ENCODE data around the gene CCDC7.
"Not testable (repeated sequence)": the region's sequence is repeated elsewhere in the genome, so short reads cannot be mapped to it uniquely, and the experiment has no call there.

CCDC7 gene

GRCh38 chr10:32598022-32598421 is 152.1 kb downstream of the CCDC7 start:
- not testable (repeated sequence) for DNase-seq

DNA sequence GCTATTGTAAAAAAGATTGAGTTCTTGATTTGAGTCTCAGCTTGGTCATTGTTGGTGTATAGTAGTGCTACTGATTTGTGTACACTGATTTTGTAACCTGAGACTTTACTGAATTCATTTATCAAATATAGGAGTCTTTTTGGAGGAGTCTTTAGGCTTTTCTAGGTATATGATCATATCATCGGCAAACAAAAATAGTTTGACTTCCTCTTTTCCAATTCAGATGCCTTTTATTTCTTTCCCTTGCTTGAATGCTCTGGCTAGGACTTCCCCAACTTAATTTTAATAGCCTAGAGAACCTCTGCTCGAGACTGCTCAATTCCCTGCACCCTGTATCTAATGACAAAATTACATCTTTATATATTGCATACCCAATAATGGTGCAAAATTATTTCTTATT is 154.4 kb downstream of the CCDC7 start:
- DNase-seq, result no peak

GRCh38 chr10:32601562-32601961 is 155.6 kb downstream of the CCDC7 start:
- DNase-seq, result not testable (repeated sequence)

- DNase-seq, result no peak
Measured at GRCh38 chr10:32605787-32606186, 159.8 kb downstream of the CCDC7 start.

- not testable (repeated sequence) for DNase-seq
Measured at GRCh38 chr10:32610543-32610942, 164.6 kb downstream of the CCDC7 start.

DNA sequence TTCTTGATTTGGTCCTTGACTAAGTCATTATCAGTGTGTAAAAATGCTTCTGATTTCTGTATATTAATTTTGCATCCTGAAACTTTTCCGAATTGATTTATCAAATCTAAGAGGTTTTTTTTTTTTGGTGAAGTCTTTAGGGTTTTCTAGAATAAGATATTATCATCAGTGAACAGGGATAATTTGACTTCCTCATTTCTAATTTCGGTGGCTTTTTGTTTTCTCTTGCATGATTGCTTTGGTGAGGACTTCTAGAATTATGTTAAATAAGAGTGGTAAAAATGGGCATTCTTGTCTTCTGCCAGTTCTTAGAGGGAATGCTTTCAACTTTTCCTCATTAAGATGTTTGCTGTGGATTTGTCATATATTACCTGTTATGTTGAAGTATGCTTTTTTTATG is 170.5 kb downstream of the CCDC7 start:
- no peak for DNase-seq

DNA sequence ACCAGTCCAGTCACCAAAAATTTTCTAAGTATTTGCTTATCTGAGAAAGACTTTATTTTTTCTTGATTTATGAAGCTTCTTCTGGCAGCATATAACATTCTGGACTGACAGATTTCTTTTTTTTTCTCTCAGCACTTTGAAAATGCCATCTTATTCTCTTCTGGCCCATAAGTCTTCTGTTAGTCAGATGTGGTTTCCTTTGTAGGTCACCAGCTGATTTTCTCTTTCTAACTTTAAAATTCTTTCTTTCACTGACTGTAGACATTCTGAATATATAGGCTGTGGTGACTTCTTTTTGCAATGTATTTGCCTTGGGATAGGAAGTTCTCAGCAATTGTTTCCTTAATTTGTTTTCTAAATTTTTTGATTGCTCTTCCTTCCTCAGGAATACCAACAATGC is 172.5 kb downstream of the CCDC7 start:
- no peak for DNase-seq

- DNase-seq, result no peak
Measured at GRCh38 chr10:32621969-32622368, 176.0 kb downstream of the CCDC7 start.

- no peak for DNase-seq
Measured at GRCh38 chr10:32622409-32622808, 176.5 kb downstream of the CCDC7 start.

DNA sequence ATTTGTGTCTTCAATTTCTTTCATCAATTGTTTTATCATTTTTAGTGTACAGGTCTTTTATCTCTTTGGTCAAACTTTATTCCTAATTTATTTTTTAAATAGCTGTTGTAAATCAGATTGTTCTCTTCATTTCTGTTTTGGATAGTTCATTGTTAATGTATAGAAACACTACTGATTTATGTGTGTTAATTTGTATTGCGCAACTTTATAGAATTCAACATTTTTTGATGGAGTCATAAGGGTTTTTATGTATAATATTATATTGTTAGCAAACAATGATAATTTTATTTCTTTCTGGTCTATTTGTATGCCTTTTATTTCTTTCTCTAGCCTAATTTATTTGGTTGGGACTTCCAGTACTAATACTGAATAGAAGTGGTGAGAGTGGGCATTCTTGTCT is 181.2 kb downstream of the CCDC7 start:
- DNase-seq, result no peak

DNA sequence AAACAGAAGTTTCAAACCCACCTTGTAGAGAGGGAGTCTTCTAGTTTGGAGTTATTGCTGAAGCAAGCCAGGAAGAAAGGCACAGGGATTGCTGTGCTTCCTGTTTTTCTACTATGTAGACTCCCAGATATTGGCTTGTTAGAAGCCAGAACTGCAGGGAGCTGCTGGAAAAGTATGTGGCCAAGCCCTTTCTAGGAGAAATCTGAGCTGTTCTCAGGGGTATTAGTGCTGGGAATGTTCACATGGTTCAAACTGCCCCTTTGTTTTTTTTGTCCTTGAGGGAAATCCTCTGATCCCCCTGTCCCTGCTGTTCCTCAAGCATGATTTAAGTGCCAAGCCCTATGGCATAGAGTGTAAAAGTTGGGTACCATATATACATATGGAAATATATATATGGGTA is 184.0 kb downstream of the CCDC7 start:
- no peak for DNase-seq

GRCh38 chr10:32646535-32646934 is 200.6 kb downstream of the CCDC7 start:
- DNase-seq, result no peak

DNA sequence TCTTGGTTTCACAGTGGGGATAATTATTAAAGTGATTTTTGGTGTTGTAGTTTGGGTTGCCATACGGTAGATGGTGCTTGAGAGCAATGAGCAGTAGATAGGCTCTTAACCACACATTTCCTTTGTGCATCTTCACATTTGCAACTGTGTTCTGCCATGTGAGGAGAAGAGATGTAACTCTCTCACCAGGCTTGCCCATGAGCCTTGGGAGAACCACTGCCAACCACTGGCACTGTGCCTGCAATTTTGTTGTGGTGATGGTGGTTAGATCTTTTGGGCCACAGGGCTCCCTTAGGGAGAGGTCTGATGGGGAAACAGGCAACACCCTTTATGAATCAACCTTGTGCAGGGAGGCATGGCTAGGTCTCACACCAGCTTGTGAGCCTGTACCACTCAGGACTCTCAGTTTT is 204.3 kb downstream of the CCDC7 start:
- no peak for DNase-seq

DNA sequence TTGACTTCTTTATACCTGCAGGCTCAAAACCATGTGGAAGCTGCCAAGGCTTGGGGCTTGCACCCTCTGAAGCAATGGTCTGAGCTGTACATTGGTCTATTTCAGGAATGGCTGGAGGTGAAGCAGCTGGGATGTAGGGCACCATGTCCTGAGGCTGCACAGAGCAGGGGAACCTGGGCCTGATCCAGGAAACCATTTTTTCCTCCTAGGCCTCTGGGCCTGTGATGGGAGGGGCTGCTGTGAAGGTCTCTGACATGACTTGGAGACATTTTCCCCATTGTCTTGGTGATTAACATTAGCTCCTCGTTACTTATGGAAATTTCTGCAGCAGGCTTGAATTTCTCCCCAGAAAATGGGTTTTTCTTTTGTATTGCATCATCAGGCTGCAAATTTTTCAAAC is 211.5 kb downstream of the CCDC7 start:
- not testable (repeated sequence) for DNase-seq

DNA sequence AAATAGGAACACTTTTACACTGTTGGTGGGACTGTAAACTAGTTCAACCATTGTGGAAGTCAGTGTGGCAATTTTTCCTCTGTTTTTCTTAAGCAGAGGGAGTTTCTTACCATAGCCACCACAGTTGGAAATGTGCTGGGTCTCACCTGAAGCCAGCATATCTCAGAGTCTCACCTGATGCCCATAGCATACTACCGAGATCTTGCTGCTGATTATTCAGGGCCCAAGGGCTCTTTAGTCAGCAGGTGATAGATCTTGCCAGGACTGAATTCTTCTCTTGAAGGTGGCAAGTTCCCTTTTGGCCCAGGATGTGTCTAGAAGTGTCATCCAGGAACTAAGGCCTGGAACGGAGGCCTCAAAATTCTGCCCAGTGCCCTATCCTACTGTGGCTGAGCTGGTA is 215.4 kb downstream of the CCDC7 start:
- DNase-seq, result no peak

DNA sequence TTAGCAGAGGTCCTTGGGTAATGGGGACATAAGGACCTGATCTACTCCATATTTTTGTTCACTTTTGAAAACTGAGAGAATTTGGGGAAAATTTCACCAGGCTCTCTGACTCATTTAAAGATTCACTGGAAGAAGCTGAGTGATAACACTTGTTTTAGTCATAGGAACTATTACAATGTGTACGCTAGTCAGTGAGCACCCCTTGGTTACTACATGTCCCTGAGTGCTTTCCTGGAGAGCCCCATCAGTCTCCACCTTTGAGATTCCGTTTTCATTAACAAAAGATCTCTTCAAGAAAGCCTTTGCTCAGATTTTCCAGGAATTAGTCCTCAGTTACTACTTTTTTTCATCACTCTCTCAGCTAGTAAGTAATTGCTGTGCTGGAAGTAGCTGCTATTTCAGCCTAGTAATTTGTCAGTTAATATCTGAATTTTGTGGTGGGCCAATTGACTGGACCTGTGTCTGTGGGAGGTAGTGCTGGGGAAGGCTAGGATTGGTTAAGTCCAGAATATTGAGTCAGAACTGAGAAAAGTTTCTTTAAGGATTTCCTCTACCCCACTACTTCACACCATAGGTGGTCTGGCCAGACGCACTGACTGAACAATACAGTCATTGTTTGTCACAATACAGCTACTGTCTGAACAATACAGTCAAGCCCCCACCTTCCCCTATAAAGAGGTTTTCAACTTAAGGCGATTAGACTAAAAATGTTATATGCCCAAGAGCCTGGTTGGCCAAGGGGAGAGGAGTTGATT is 235.0 kb downstream of the CCDC7 start:
- DNase-seq, result no peak

DNA sequence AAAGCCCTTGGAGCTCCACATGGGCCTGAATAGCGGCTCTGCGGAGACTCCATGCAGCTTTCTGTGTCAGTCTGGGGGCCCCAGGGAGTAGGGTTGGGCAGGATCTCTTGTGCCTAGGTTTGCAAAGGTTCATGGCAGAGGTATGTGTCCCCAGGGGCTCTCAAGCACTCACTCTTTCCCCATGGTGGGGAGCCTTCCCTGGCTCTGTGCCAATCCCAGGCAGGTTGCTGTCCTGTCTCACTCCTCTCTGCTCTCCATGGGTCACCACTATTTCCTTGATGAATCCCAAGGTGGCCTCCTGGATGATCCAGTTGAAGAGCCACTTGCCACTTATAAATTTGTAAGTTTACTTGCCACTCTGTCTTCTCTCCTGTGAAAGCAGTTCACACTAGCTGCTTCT is 238.4 kb downstream of the CCDC7 start:
- DNase-seq, result no peak

DNA sequence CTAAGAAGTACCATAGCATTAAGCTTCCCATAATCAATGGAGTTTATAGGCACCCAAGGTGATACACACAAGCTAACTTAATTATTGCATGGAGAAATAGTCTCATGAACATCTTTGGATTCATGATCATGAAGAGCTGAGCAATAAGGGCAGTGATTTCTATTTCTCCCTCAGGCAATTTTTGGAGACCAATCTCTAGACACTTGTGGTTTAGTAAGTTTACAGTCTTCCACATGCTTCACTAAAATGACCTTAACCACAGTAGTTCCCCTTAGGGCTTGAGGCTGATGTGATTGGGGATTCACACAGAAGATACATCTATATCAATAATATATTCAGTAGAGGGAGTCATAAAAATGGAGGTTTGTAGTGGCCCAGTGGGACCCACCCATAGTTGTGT is 241.2 kb downstream of the CCDC7 start:
- no peak for DNase-seq

DNA sequence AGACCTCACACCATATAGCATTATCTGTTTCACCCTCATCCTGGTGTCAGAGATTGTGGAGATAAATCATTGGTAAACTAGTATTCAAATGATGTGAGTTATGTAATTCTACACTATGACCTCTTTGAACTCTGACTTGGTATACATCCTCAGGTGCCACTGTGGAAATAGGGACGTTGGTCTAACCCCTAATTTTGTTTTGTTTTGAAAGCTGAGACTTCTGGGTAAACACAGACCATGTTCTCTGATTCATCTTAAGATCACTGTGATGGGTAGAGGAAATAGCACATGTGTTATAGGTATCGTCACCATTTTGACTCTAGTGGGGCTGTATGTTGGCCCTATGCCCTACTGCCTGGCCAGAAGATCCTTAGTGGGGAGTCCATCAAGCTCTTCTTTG is 241.6 kb downstream of the CCDC7 start:
- no peak for DNase-seq

DNA sequence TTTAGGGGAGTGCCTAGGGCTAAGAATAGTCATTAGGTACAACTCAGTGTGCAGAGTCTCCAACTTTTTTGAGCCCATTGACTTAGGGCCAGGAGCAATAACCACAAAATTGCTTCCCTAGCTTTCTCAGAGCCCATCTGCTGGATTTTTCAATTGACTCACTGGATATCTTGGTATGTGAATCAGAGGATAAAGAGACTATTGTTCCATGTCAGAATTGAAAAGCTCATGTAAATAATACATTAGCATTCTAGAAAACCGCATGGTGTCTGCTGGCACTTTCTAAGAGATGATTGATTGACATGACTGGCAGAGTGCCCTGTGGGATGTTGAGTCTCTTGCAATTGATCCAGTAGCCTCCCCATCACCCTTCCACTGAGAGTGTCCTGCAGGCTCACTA is 246.2 kb downstream of the CCDC7 start:
- DNase-seq, result no peak

- no peak for DNase-seq
Measured at GRCh38 chr10:32693441-32693979, 247.6 kb downstream of the CCDC7 start.

DNA sequence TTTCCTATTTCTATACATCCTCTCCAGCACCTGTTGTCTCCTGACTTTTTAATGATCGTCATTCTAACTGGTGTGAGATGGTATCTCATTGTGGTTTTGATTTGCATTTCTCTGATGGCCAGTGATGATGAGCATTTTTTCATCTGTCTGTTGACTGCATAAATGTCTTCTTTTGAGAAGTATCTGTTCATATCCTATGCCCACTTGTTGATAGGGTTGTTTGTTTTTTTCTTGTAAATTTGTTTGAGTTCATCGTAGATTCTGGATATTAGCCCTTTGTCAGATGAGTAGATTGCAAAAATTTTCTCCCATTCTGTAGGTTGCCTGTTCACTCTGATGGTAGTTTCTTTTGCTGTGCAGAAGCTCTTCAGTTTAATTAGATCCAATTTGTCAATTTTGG is 253.7 kb downstream of the CCDC7 start:
- not testable (repeated sequence) for DNase-seq

GRCh38 chr10:32713560-32713959 is 267.6 kb downstream of the CCDC7 start:
- no peak for DNase-seq

- no peak for DNase-seq
Measured at GRCh38 chr10:32731527-32731926, 285.6 kb downstream of the CCDC7 start.

- DNase-seq, result no peak
Measured at GRCh38 chr10:32738958-32739357, 293.0 kb downstream of the CCDC7 start.
